Measurements from ENCODE around the gene LRP1. TPM values are rescaled to one million over a fixed set of nuclear protein-coding genes. Genes with fewer than 3 reads are reported as not detected.

The LRP1 gene
- total and polyA plus RNA-seq, 2 of the 13 experiments (the other 11 are each of a cell fraction or from before 2014, with no cell fraction given), result 14.7 to 30.8 TPM

- no peak for TF ChIP-seq ARID2 (CRISPR knock-in tag; IDR thresholded peaks at IDR 0.05; ENCODE audit: borderline replicate concordance)
- TF ChIP-seq ZNF33A (CRISPR knock-in tag; IDR thresholded peaks at IDR 0.05; ENCODE audit: borderline replicate concordance), result no peak
- no peak for TF ChIP-seq ZNF383 (CRISPR knock-in tag; IDR thresholded peaks at IDR 0.05; ENCODE audit: borderline replicate concordance)
- no peak for TF ChIP-seq GLMP (CRISPR knock-in tag; IDR thresholded peaks at IDR 0.05; ENCODE audit: borderline replicate concordance)
- no peak for TF ChIP-seq ARNT (IDR thresholded peaks at IDR 0.05)
- TF ChIP-seq NFIB (CRISPR knock-in tag; IDR thresholded peaks at IDR 0.05; ENCODE audit: borderline replicate concordance), result no peak
- TF ChIP-seq ZFP91 (CRISPR knock-in tag; IDR thresholded peaks at IDR 0.05; ENCODE audit: borderline replicate concordance), result no peak
- no peak for TF ChIP-seq NAIF1 (CRISPR knock-in tag; IDR thresholded peaks at IDR 0.05; ENCODE audit: borderline replicate concordance)
- no peak for TF ChIP-seq SNAI1 (CRISPR knock-in tag; IDR thresholded peaks at IDR 0.05; ENCODE audit: borderline replicate concordance)
- peak; percentile 92 for TF ChIP-seq PAXIP1 (CRISPR knock-in tag; conservative IDR thresholded peaks at IDR 0.05)
- TF ChIP-seq ZBTB37 (CRISPR knock-in tag; IDR thresholded peaks at IDR 0.05), result no peak
- peak; percentile 95 for TF ChIP-seq PATZ1 (CRISPR knock-in tag; IDR thresholded peaks at IDR 0.05)
- no peak for TF ChIP-seq TOPORS (CRISPR knock-in tag; IDR thresholded peaks at IDR 0.05)
- TF ChIP-seq NFKB2 (CRISPR knock-in tag; IDR thresholded peaks at IDR 0.05; ENCODE audit: borderline replicate concordance), result no peak
- no peak for TF ChIP-seq SP1 (IDR thresholded peaks at IDR 0.05)
- no peak for TF ChIP-seq SP1 (CRISPR knock-in tag; IDR thresholded peaks at IDR 0.05)
- TF ChIP-seq SRF (IDR thresholded peaks at IDR 0.05; ENCODE audit: low read depth, low read length), result no peak
- TF ChIP-seq ZC3H4 (CRISPR knock-in tag; IDR thresholded peaks at IDR 0.05; ENCODE audit: borderline replicate concordance), result no peak; the same call in 1 of the 2 replicates
- TF ChIP-seq CBX1 (IDR thresholded peaks at IDR 0.05; ENCODE audit: low read depth), result no peak
These were observed 20.4 kb downstream of the LRP1 start (continued) for GRCh38 chr12:57148469-57149244.

Data from HepG2 (cell line).